Natural killer cell (primary cell): ENCODE results near the gene RGS9. TPM values are rescaled to one million over a fixed set of nuclear protein-coding genes. Genes with fewer than 3 reads are reported as not detected.

Experiments used
- ATAC-seq, 3 donors: fragments of 150-1000 bp in 2 of 3; fragments of 200-7000 bp in 1 of 3; cut with Tn5 transposase; 1 replicate in 1 of 3; 2 replicates in 2 of 3; pipeline ENCODE4 v1.10.0; 2021; ENCODE audit warnings: mild to moderate bottlenecking in 2 of 3, moderate library complexity in 2 of 3
- DNase-seq, 2 donors: peaks; one replicate each; pipeline versions ENCODE4 v3.0.0 to v3.0.0-alpha.2; 2013 to 2021; ENCODE audit warnings: mixed read lengths in 1 of 2
- H3K27ac ChIP-seq: one replicate; pipeline ENCODE4 v1.5.1; 2013; ENCODE audit warnings: mild to moderate bottlenecking, low read length
- H3K27me3 ChIP-seq: one replicate; pipeline ENCODE4 v1.6.1; 2013; ENCODE audit warnings: low read length; ENCODE audit not compliant: control insufficient read depth, insufficient read depth
- H3K36me3 ChIP-seq: one replicate; pipeline ENCODE4 v1.6.1; 2013; ENCODE audit warnings: low read length; ENCODE audit not compliant: control insufficient read depth, insufficient read depth
- H3K4me1 ChIP-seq: one replicate; pipeline ENCODE4 v1.6.1; 2013; ENCODE audit warnings: low read length; ENCODE audit not compliant: control insufficient read depth, insufficient read depth
- H3K4me3 ChIP-seq: one replicate; pipeline ENCODE4 v1.5.1; 2013; ENCODE audit warnings: low read length
- H3K9me3 ChIP-seq: one replicate; pipeline ENCODE4 v1.6.1; 2013; ENCODE audit warnings: low read length; ENCODE audit not compliant: control insufficient read depth, insufficient read depth
- H3K27ac Mint-ChIP-seq, 2 donors: one replicate each; pipeline ENCODE4 v1.8.0; 2022; ENCODE audit warnings: mild to moderate bottlenecking in 2 of 2, mixed read lengths in 2 of 2, moderate library complexity in 1 of 2
- H3K27me3 Mint-ChIP-seq, 2 donors: one replicate each; pipeline ENCODE4 v1.8.0; 2022; ENCODE audit warnings: low read depth in 2 of 2, mixed read lengths in 2 of 2
- H3K36me3 Mint-ChIP-seq: one replicate; pipeline ENCODE4 v1.8.0; 2022; ENCODE audit warnings: mixed read lengths
- H3K4me1 Mint-ChIP-seq, 2 donors: one replicate each; pipeline ENCODE4 v1.8.0; 2022; ENCODE audit warnings: mixed read lengths in 2 of 2
- H3K4me3 Mint-ChIP-seq: one replicate; pipeline ENCODE4 v1.8.0; 2022; ENCODE audit warnings: mild to moderate bottlenecking, moderate library complexity, mixed read lengths
- H3K9me3 Mint-ChIP-seq, 2 donors: one replicate each; pipeline ENCODE4 v1.8.0; 2022; ENCODE audit warnings: mixed read lengths in 2 of 2
- WGBS: methylation state at CpG from one replicate; pipeline ENCODE4 v1.1.7; 2013; ENCODE audit warnings: missing lambda C conversion rate; ENCODE audit not compliant: insufficient coverage; 5-methylcytosine and 5-hydroxymethylcytosine counted together
- intact Hi-C: fragments of 100-400 bp; cut with micrococcal nuclease; formaldehyde crosslinking; loops from one replicate; pipeline ENCODE4 v1.14.2; 2022
- total RNA-seq, 4 donors: library from RNA; stranded (reverse); fragments of 120-200 nt in 1 of 4; gene quantifications; one replicate each; pipeline versions ENCODE4 v1.2.3 to v1.2.4, GENCODE V29; 2013 to 2022
- TF ChIP-seq, protein P1 (sequence below): fragments of 200-600 bp; IDR thresholded peaks from one replicate; pipeline ENCODE4 v1.8.0; 2022; ENCODE audit warnings: antibody characterized with exemption

Gene RGS9
- total RNA-seq, 3 donors from 2014 or later (not counting 1 experiment from before 2014, with no cell fraction given) = 25.0 to 47.3 (median 37.2) TPM

DNA sequence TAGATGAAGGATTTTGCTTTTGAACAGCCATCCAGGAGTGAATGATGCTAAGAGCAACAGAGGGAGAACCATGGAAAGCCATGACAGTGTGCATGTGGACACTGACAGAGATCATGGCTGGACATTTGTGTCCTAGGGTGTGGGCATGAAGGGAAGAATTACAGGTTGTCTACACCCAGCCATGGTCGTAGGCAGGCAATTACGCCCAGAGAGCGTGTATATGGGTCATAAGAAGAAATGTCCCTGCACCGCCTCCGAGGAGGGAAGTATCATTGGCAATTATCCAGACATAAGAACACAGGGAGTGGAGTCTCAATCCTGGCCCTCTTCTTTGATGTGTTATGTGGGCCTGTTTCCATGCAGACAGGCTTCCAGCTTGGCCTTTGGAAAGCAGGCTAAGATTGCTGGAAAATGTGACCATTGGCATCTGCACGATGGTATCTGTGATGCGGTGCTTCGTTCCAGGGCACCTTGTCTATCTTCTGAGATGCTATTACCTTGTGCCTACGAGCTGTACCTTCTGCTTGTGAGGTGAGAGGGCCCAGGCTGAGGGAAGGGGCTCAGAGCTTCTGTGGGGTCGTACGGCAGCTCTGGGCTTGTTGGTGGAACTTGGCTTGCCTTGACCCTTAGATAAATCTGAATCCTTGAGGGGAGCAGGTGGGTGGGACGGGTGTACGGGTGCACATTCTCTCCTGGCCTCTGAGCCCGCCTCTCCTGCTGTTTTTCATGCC, 19.8 kb downstream of the RGS9 start:
- peaks cover 7% of the 10 kb centered on the region for H3K36me3 ChIP-seq
- H3K9me3 ChIP-seq = no peaks in the 10 kb centered on the region
- H3K4me3 Mint-ChIP-seq = no peak overlapping the region
- H3K4me1 ChIP-seq = peaks cover 3% of the 10 kb centered on the region
- TF ChIP-seq, protein P1, sequence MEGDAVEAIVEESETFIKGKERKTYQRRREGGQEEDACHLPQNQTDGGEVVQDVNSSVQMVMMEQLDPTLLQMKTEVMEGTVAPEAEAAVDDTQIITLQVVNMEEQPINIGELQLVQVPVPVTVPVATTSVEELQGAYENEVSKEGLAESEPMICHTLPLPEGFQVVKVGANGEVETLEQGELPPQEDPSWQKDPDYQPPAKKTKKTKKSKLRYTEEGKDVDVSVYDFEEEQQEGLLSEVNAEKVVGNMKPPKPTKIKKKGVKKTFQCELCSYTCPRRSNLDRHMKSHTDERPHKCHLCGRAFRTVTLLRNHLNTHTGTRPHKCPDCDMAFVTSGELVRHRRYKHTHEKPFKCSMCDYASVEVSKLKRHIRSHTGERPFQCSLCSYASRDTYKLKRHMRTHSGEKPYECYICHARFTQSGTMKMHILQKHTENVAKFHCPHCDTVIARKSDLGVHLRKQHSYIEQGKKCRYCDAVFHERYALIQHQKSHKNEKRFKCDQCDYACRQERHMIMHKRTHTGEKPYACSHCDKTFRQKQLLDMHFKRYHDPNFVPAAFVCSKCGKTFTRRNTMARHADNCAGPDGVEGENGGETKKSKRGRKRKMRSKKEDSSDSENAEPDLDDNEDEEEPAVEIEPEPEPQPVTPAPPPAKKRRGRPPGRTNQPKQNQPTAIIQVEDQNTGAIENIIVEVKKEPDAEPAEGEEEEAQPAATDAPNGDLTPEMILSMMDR = no peak
- intact Hi-C loops = no loop called here
- H3K4me3 ChIP-seq = no peak overlapping the region
- no peaks in the 10 kb centered on the region for H3K27me3 ChIP-seq
- no peak overlapping the region for H3K27ac Mint-ChIP-seq
- no peak overlapping the region for H3K27ac ChIP-seq
- peaks cover 5 to 14% of the 10 kb centered on the region in 2 donors for H3K4me1 Mint-ChIP-seq
- no peaks in the 10 kb centered on the region for H3K9me3 Mint-ChIP-seq
- no peaks in the 10 kb centered on the region for H3K27me3 Mint-ChIP-seq
- no peaks in the 10 kb centered on the region for H3K36me3 Mint-ChIP-seq
- DNase-seq (no peak), ATAC-seq (no peak)
- WGBS = 96% methylated on average over 14 of the region's 14 CpGs

DNA sequence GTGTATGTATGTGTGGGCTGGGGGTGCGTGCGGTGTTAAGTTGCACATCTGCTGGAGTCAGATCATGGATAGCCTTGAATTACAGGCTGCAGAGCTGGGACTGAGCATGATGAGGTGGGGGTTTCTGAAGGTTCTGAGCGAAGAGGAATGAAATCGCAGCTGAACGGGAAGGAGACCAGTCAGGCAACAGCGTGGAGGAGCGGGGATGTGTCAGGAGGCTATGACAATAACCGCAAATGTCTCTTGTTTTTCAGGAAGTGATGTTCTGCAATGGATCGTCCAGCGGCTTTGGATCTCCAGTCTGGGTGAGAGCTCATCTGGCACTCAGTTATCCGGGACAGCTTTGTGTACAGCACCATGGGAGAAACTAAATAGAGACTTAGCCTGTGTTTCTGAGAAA, 20.9 kb downstream of the RGS9 start:
- Histone ChIP-seq H3K27ac (no peak overlapping the region), H3K9me3 (no peaks in the 10 kb centered on the region), H3K4me3 (no peak overlapping the region), H3K36me3 (peaks cover 7% of the 10 kb centered on the region), H3K4me1 (peaks cover 3% of the 10 kb centered on the region), H3K27me3 (no peaks in the 10 kb centered on the region)
- H3K27ac Mint-ChIP-seq = no peak overlapping the region
- intact Hi-C loops = no loop called here
- WGBS = 94% methylated on average over 11 of the region's 11 CpGs
- DNase-seq = no peak
- TF ChIP-seq, protein P1 = no peak
- ATAC-seq = no peak
- H3K36me3 Mint-ChIP-seq = no peaks in the 10 kb centered on the region
- no peaks in the 10 kb centered on the region for H3K27me3 Mint-ChIP-seq
- H3K4me3 Mint-ChIP-seq = no peak overlapping the region
- peaks cover 2 to 12% of the 10 kb centered on the region in 2 donors for H3K4me1 Mint-ChIP-seq
- no peaks in the 10 kb centered on the region for H3K9me3 Mint-ChIP-seq

DNA sequence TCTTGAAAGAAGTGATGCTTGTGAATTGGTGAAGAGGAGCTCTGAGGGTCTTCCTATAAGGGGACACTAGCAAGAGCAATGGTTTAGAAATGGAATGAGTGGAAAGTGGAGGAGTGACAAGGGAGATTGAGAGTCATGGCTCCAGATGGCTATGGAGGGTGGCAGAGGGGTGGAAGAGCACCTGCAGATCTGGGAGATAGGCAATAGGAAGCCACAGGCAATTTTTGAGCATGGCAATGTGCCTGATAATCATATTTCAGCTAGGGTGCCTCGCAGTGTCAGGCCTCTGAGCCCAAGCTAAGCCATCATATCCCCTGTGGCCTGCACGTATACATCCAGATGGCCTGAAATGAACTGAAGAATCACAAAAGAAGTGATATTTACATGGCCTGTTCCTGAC, 21.5 kb downstream of the RGS9 start:
- no peak for ATAC-seq
- 71% methylated on average over 2 of the region's 2 CpGs for WGBS
- Histone ChIP-seq H3K4me3 (no peak overlapping the region), H3K9me3 (no peaks in the 10 kb centered on the region), H3K27ac (no peak overlapping the region), H3K36me3 (peaks cover 7% of the 10 kb centered on the region), H3K27me3 (no peaks in the 10 kb centered on the region), H3K4me1 (peaks cover 4% of the 10 kb centered on the region)
- intact Hi-C loops = no loop called here
- no peaks in the 10 kb centered on the region for H3K9me3 Mint-ChIP-seq
- TF ChIP-seq, protein P1 = no peak
- no peaks in the 10 kb centered on the region for H3K36me3 Mint-ChIP-seq
- no peaks in the 10 kb centered on the region for H3K27me3 Mint-ChIP-seq
- DNase-seq = no peak
- H3K27ac Mint-ChIP-seq = no peak overlapping the region
- H3K4me3 Mint-ChIP-seq = no peak overlapping the region
- H3K4me1 Mint-ChIP-seq = peaks cover 2 to 16% of the 10 kb centered on the region in 2 donors

DNA sequence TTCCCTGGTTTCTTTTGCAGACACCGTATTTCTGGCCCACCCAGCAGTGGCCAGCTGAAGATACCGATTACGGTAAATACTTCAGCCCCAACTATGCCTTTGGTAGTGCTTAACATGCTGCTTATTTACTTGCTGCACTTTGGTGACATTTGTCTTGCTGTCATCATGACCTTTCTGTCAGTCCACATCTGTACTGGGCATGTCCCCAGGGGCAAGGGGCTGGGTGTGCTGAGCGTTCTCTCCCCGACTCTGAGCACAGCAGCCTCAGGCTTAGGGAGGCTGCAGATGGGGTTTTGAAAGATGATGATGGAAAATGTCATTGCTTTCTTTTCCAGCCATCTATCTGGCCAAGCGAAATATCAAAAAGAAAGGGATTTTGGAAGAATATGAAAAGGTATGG, 23.3 kb downstream of the RGS9 start:
- Mint-ChIP-seq H3K9me3 (no peaks in the 10 kb centered on the region), H3K36me3 (peaks cover 5% of the 10 kb centered on the region), H3K27me3 (no peaks in the 10 kb centered on the region), H3K4me1 (peaks cover 11 to 16% of the 10 kb centered on the region in 2 donors), H3K4me3 (no peak overlapping the region), H3K27ac (no peak overlapping the region)
- H3K27me3 ChIP-seq = no peaks in the 10 kb centered on the region
- no peak for DNase-seq
- H3K4me3 ChIP-seq = no peak overlapping the region
- intact Hi-C loops = no loop called here
- 91% methylated on average over 6 of the region's 6 CpGs for WGBS
- peaks cover 7% of the 10 kb centered on the region for H3K36me3 ChIP-seq
- H3K27ac ChIP-seq = no peak overlapping the region
- H3K4me1 ChIP-seq = peaks cover 11% of the 10 kb centered on the region
- no peak for ATAC-seq
- H3K9me3 ChIP-seq = no peaks in the 10 kb centered on the region
- TF ChIP-seq, protein P1 = no peak
